ENCODE results near the gene ADAMTSL1.

Gene ADAMTSL1

GRCh38 chr9:18499062-18499461 is 25.1 kb downstream of the ADAMTSL1 start:
- DNase-seq (ENCODE audit: low spot score): no peak

- DNase-seq (ENCODE audit: low spot score): peak; percentile 39
Measured at GRCh38 chr9:18499980-18500379, 26.0 kb downstream of the ADAMTSL1 start.

- DNase-seq (ENCODE audit: low spot score): no peak
Measured at GRCh38 chr9:18500451-18500850, 26.5 kb downstream of the ADAMTSL1 start.

- DNase-seq (ENCODE audit: low spot score): no peak
Measured at GRCh38 chr9:18501949-18502348, 28.0 kb downstream of the ADAMTSL1 start.

GRCh38 chr9:18502546-18502945 is 28.6 kb downstream of the ADAMTSL1 start:
- no peak for DNase-seq (ENCODE audit: low spot score)

- DNase-seq (ENCODE audit: low spot score): no peak
Measured at GRCh38 chr9:18504707-18505106, 30.8 kb downstream of the ADAMTSL1 start.

- DNase-seq (ENCODE audit: low spot score): no peak
Measured at GRCh38 chr9:18507151-18507550, 33.2 kb downstream of the ADAMTSL1 start.

- DNase-seq (ENCODE audit: low spot score): no peak
Measured at GRCh38 chr9:18516514-18516913, 42.6 kb downstream of the ADAMTSL1 start.

GRCh38 chr9:18516965-18517364 is 43.0 kb downstream of the ADAMTSL1 start:
- no peak for DNase-seq (ENCODE audit: low spot score)

GRCh38 chr9:18520416-18521047 is 46.6 kb downstream of the ADAMTSL1 start:
- no peak for DNase-seq (ENCODE audit: low spot score)

GRCh38 chr9:18526685-18527084 is 52.7 kb downstream of the ADAMTSL1 start:
- DNase-seq (ENCODE audit: low spot score): no peak

GRCh38 chr9:18531136-18532065 is 57.4 kb downstream of the ADAMTSL1 start:
- DNase-seq (ENCODE audit: low spot score): no peak

- no peak for DNase-seq (ENCODE audit: low spot score)
Measured at GRCh38 chr9:18534611-18535010, 60.7 kb downstream of the ADAMTSL1 start.

GRCh38 chr9:18536554-18536953 is 62.6 kb downstream of the ADAMTSL1 start:
- DNase-seq (ENCODE audit: low spot score): no peak

- no peak for DNase-seq (ENCODE audit: low spot score)
Measured at GRCh38 chr9:18539203-18539693, 65.3 kb downstream of the ADAMTSL1 start.

- DNase-seq (ENCODE audit: low spot score): no peak
Measured at GRCh38 chr9:18542837-18543405, 69.0 kb downstream of the ADAMTSL1 start.

- peak; percentile 23 for DNase-seq (ENCODE audit: low spot score)
Measured at GRCh38 chr9:18543406-18544192, 69.6 kb downstream of the ADAMTSL1 start.

GRCh38 chr9:18544456-18544855 is 70.5 kb downstream of the ADAMTSL1 start:
- DNase-seq (ENCODE audit: low spot score): peak; percentile 81

- no peak for DNase-seq (ENCODE audit: low spot score)
Measured at GRCh38 chr9:18545636-18546360, 71.8 kb downstream of the ADAMTSL1 start.

GRCh38 chr9:18548456-18548855 is 74.5 kb downstream of the ADAMTSL1 start:
- no peak for DNase-seq (ENCODE audit: low spot score)

GRCh38 chr9:18549772-18550171 is 75.8 kb downstream of the ADAMTSL1 start:
- DNase-seq (ENCODE audit: low spot score): no peak

All from kidney tubule cell (primary cell).